Tibial nerve (tissue), 4 donors: ENCODE measurements around the gene ADGRE1.

Experiments
- EP300 ChIP-seq, 2 donors: sonication (generic); formaldehyde crosslinking; IDR thresholded peaks; one replicate each; pipeline ENCODE4 v1.6.1; 2017; ENCODE audit warnings: antibody characterized with exemption in 2 of 2, mild to moderate bottlenecking in 1 of 2
- POLR2A ChIP-seq, 2 donors: fragments of 450-650 bp; IDR thresholded peaks; one replicate each; pipeline ENCODE4 v1.6.1; 2017; ENCODE audit warnings: antibody characterized with exemption in 2 of 2, mild to moderate bottlenecking in 2 of 2, moderate library complexity in 2 of 2
- TF ChIP-seq, protein P1 (sequence below), 5 experiments: fragments of 200-600 bp in 3 of 5; fragments of 450-650 bp in 2 of 5; sonication (generic) in 3 of 5; IDR thresholded peaks; one replicate each; pipeline ENCODE4 v1.5.1; 2016 to 2019; ENCODE audit warnings: antibody characterized with exemption in 5 of 5, mild to moderate bottlenecking in 3 of 5, moderate library complexity in 2 of 5

DNA sequence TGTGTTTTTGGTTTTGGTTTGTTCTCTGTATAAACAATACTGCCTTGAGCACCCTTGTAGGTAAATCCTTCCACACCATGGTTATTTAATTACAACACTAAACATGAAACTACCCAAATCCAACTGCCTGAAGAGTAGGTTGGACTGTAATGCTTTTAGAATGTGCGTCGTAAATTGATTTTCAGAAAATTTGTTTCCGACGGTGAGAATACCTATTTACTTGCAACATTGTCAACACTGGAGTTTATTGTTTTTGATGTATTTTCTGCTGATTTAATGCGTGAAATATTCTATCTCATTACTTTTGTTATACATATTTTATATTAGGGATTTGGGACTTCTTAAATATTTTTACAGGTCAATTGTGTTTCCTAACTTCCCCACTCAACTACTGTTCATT, 48.2 kb downstream of the ADGRE1 start:
- TF ChIP-seq, protein P1, sequence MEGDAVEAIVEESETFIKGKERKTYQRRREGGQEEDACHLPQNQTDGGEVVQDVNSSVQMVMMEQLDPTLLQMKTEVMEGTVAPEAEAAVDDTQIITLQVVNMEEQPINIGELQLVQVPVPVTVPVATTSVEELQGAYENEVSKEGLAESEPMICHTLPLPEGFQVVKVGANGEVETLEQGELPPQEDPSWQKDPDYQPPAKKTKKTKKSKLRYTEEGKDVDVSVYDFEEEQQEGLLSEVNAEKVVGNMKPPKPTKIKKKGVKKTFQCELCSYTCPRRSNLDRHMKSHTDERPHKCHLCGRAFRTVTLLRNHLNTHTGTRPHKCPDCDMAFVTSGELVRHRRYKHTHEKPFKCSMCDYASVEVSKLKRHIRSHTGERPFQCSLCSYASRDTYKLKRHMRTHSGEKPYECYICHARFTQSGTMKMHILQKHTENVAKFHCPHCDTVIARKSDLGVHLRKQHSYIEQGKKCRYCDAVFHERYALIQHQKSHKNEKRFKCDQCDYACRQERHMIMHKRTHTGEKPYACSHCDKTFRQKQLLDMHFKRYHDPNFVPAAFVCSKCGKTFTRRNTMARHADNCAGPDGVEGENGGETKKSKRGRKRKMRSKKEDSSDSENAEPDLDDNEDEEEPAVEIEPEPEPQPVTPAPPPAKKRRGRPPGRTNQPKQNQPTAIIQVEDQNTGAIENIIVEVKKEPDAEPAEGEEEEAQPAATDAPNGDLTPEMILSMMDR (IDR thresholded peaks at IDR 0.05) = no peak
- TF ChIP-seq POLR2A (IDR thresholded peaks at IDR 0.05) (no peak), EP300 (IDR thresholded peaks at IDR 0.05) (no peak)
